KMS-11 (cell line): ENCODE results near the gene AATK.

Experiments used
- H2AFZ ChIP-seq: fragments of 200-600 bp; sonication (generic); 2 replicates; pipeline ENCODE4 v1.6.1; 2016; ENCODE audit warnings: antibody characterized with exemption, mixed run types, low read depth
- H3K27ac ChIP-seq: fragments of 200-600 bp; sonication (generic); 2 replicates; pipeline ENCODE4 v1.6.1; 2016; ENCODE audit warnings: mild to moderate bottlenecking, mixed run types
- H3K27me3 ChIP-seq: fragments of 200-600 bp; sonication (generic); 2 replicates; pipeline ENCODE4 v1.6.1; 2017; ENCODE audit warnings: mild to moderate bottlenecking, low read depth, mixed run types, moderate library complexity; ENCODE audit not compliant: insufficient read depth
- H3K36me3 ChIP-seq: fragments of 200-600 bp; sonication (generic); 2 replicates; pipeline ENCODE4 v1.6.1; 2017; ENCODE audit warnings: mild to moderate bottlenecking, mixed run types; ENCODE audit not compliant: insufficient read depth
- H3K4me1 ChIP-seq: fragments of 200-600 bp; sonication (generic); 2 replicates; pipeline ENCODE4 v1.6.1; 2016; ENCODE audit warnings: mild to moderate bottlenecking, low read depth, mixed run types; ENCODE audit not compliant: poor library complexity, severe bottlenecking
- H3K4me2 ChIP-seq: fragments of 200-600 bp; sonication (generic); 2 replicates; pipeline ENCODE4 v1.7.0; 2016; ENCODE audit warnings: mild to moderate bottlenecking, mixed run types
- H3K4me3 ChIP-seq: fragments of 200-600 bp; sonication (generic); IDR thresholded peaks from 2 replicates; pipeline ENCODE4 v1.6.1; 2017; ENCODE audit warnings: low read depth, low read length, mixed read lengths; ENCODE audit not compliant: insufficient read depth
- H3K79me2 ChIP-seq: fragments of 200-600 bp; sonication (generic); 2 replicates; pipeline ENCODE4 v1.6.1; 2016; ENCODE audit warnings: low read depth, mixed run types; ENCODE audit not compliant: insufficient read depth
- H3K9ac ChIP-seq: fragments of 200-600 bp; sonication (generic); 2 replicates; pipeline ENCODE4 v1.6.1; 2016; ENCODE audit warnings: mild to moderate bottlenecking, mixed run types
- H4K20me1 ChIP-seq: fragments of 200-600 bp; sonication (generic); 2 replicates; pipeline ENCODE4 v1.6.1; 2016; ENCODE audit warnings: mild to moderate bottlenecking, mixed run types; ENCODE audit not compliant: insufficient read depth
- TF ChIP-seq, protein P1 (sequence below): fragments of 200-600 bp; sonication (generic); conservative IDR thresholded peaks from 2 replicates; pipeline ENCODE4 v1.6.1; 2017; ENCODE audit warnings: low read depth, mild to moderate bottlenecking, antibody characterized with exemption, low read length, moderate library complexity, mixed read lengths

AATK gene, protein sequence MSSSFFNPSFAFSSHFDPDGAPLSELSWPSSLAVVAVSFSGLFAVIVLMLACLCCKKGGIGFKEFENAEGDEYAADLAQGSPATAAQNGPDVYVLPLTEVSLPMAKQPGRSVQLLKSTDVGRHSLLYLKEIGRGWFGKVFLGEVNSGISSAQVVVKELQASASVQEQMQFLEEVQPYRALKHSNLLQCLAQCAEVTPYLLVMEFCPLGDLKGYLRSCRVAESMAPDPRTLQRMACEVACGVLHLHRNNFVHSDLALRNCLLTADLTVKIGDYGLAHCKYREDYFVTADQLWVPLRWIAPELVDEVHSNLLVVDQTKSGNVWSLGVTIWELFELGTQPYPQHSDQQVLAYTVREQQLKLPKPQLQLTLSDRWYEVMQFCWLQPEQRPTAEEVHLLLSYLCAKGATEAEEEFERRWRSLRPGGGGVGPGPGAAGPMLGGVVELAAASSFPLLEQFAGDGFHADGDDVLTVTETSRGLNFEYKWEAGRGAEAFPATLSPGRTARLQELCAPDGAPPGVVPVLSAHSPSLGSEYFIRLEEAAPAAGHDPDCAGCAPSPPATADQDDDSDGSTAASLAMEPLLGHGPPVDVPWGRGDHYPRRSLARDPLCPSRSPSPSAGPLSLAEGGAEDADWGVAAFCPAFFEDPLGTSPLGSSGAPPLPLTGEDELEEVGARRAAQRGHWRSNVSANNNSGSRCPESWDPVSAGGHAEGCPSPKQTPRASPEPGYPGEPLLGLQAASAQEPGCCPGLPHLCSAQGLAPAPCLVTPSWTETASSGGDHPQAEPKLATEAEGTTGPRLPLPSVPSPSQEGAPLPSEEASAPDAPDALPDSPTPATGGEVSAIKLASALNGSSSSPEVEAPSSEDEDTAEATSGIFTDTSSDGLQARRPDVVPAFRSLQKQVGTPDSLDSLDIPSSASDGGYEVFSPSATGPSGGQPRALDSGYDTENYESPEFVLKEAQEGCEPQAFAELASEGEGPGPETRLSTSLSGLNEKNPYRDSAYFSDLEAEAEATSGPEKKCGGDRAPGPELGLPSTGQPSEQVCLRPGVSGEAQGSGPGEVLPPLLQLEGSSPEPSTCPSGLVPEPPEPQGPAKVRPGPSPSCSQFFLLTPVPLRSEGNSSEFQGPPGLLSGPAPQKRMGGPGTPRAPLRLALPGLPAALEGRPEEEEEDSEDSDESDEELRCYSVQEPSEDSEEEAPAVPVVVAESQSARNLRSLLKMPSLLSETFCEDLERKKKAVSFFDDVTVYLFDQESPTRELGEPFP (N-terminal part only)

DNA sequence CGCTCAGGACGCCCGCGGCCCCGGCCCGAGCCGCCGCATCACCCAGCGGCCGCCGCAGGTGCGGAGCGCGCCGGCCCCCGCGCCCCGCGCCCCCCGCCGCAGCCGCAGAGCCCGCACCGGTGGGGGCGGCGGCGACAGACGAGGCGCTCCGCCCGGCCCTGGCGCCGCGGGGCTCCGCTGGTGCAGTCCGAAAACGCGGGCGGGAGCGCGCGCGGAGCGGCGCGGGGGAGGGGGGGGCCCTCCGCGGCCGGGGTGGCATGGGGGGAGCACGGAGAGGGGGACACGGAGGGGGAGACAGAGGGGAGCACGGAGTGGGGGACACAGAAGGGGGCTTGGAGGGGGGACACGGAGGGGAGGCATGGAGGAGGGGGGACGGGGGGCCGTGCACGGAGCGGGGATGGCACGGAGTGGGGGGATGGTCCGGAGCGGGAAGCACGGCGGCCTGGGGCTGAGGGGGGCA lies at the start of gene AATK:
TSS of gene AATK (minus strand) at position 189 of the 460 bp plus-strand sequence. CDS start 229 bp downstream, outside the sequence.
- no peaks in the 10 kb centered on the region for H3K4me1 ChIP-seq
- H3K36me3 ChIP-seq, result no peaks in the 10 kb centered on the region
- no peak within 1 kb of the TSS for H3K27ac ChIP-seq
- no peak within 1 kb of the TSS for H3K9ac ChIP-seq
- H4K20me1 ChIP-seq, result no peaks in the 10 kb centered on the region
- TF ChIP-seq, protein P1, sequence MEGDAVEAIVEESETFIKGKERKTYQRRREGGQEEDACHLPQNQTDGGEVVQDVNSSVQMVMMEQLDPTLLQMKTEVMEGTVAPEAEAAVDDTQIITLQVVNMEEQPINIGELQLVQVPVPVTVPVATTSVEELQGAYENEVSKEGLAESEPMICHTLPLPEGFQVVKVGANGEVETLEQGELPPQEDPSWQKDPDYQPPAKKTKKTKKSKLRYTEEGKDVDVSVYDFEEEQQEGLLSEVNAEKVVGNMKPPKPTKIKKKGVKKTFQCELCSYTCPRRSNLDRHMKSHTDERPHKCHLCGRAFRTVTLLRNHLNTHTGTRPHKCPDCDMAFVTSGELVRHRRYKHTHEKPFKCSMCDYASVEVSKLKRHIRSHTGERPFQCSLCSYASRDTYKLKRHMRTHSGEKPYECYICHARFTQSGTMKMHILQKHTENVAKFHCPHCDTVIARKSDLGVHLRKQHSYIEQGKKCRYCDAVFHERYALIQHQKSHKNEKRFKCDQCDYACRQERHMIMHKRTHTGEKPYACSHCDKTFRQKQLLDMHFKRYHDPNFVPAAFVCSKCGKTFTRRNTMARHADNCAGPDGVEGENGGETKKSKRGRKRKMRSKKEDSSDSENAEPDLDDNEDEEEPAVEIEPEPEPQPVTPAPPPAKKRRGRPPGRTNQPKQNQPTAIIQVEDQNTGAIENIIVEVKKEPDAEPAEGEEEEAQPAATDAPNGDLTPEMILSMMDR, result no peak
- H2AFZ ChIP-seq, result no peak within 1 kb of the TSS
- peaks cover 91% of the 10 kb centered on the region for H3K27me3 ChIP-seq
- H3K79me2 ChIP-seq, result no peaks in the 10 kb centered on the region
- no peak within 1 kb of the TSS for H3K4me3 ChIP-seq
- H3K4me2 ChIP-seq, result no peak within 1 kb of the TSS

DNA sequence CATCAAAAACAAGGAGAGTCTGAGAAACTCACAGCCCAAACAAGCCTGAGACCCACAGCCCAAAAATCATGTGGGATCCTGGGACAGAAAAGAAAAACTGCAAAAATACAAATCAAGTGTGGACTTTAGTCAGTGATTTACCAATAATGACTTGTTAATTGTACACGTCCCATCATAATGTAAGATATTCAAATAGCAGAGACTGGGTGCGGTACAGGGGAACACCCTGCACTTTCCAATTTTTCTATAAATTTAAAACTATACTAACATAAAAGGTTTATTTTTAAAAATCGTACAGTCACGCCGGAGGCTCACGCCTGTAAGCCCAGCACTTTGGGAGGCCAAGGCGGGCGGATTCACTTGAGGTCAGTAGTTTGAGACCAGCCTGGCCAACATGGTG lies 48.0 kb upstream of the AATK start:
- Histone ChIP-seq H3K27ac (no peak overlapping the region), H4K20me1 (no peaks in the 10 kb centered on the region), H3K4me1 (no peaks in the 10 kb centered on the region), H3K36me3 (no peaks in the 10 kb centered on the region), H3K27me3 (no peaks in the 10 kb centered on the region), H3K4me2 (no peak overlapping the region), H3K4me3 (no peak overlapping the region), H3K79me2 (no peaks in the 10 kb centered on the region), H3K9ac (no peak overlapping the region), H2AFZ (no peak overlapping the region)
- TF ChIP-seq, protein P1, result no peak

DNA sequence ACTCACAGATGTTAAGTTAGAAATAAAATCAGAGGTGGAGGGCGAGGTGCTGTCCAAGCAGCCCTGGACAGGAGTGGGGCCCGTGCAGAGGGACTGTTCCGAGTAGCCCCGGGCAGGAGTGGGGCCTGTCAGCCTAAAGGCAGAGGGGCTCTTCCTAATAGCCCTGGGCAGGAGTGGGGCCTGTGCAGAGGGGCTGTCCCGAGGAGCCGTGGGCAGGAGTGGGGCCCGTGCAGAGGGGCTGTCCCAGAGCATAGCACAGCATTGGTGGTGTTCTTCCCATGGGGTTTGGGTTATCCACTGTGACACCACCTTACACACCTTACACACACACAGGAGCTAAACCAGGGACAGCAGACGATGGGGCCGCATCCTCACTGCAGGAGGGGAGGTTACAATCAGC lies 46.3 kb upstream of the AATK start:
- Histone ChIP-seq H3K36me3 (no peaks in the 10 kb centered on the region), H3K27ac (no peak overlapping the region), H3K4me3 (no peak overlapping the region), H3K27me3 (no peaks in the 10 kb centered on the region), H4K20me1 (no peaks in the 10 kb centered on the region), H3K9ac (no peak overlapping the region), H3K4me1 (no peaks in the 10 kb centered on the region), H3K79me2 (no peaks in the 10 kb centered on the region), H2AFZ (no peak overlapping the region), H3K4me2 (no peak overlapping the region)
- TF ChIP-seq, protein P1, result no peak

DNA sequence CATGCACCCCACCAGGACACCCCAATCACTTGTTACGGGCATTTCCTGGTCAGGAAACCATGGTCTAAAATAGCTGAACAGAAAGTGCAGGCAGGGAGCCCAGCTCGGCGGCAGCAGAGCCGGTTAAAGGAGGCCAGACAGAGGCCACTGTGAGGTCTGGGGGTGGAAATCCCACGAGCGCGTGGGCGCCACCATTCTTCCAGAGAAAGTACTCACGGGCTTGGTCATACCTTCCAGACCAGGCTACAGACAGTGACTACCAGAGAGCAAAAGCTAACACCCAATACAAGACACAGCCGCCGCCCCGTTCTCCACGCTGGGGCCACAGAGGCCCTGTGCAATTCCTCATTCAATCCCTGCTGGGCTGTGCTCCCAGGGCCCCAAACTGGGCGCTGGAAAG lies 44.8 kb upstream of the AATK start:
- Histone ChIP-seq H2AFZ (no peak overlapping the region), H4K20me1 (no peaks in the 10 kb centered on the region), H3K79me2 (no peaks in the 10 kb centered on the region), H3K4me1 (no peaks in the 10 kb centered on the region), H3K36me3 (no peaks in the 10 kb centered on the region), H3K27me3 (no peaks in the 10 kb centered on the region), H3K4me3 (no peak overlapping the region), H3K9ac (no peak overlapping the region), H3K4me2 (no peak overlapping the region), H3K27ac (no peak overlapping the region)
- TF ChIP-seq, protein P1, result no peak
